Right hindlimb (tissue), 1 donor: ENCODE data around the gene NLGN4Y.

ENCODE experiments used
- DNase-seq: peaks from one replicate; pipeline ENCODE4 v3.0.0-alpha.2; 2018

NLGN4Y gene

DNA sequence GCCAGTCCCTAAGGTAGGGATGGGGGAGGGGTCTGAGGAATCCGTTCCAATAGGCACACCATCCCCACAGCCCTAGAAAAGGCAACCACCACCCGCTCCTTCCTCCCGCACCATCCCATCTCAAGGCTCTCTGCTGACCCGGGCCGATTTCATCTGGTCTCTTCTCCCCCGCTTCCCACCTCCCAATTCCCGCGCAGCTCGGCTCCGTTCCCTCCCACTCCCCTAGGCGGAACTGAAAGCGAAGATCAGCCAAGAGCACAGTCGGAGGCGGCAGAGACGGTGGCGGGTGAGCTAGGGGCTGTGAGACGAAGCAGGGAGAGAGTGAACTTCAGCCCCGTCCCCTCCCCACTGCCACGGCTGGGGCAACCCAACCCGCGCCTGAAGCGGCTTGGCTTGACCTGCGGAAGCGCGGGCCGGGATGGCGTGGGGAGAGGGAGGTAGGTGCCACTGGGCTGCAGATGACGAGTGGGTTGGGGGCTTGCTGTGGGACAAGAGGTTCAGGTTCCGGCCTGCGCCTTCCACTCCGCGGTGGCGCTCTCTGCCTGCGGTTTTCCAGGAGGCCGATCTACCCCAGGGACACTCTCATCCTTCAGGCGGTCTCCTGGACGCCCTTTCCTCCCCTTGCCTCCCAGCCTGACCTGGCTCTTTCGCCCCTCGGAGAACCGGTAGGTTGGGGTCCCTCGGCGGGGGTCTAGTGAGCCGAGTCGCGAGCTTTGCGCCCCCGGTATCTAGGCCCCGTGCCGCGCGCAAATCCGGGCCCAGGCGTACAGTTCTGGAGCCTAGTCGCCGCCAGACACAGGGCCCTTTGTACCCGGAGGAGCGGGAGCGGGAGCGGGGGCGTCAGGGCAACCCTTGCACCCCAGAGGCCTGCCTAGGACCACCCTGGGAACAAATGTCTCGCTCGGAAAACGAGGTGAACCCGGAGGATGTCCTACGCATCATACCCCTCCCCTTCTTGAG lies at the start of gene NLGN4Y:
Gene NLGN4Y, plus strand, starts transcription at position 258 of the 960 bp plus-strand sequence. CDS start 97,591 bp downstream, outside the sequence.
- DNase-seq: peak; percentile 59

- no peak for DNase-seq
Measured at GRCh38 chrY:14485935-14486334, 38.4 kb upstream of the NLGN4Y start.

- no peak for DNase-seq
Measured at GRCh38 chrY:14490226-14490625, 34.1 kb upstream of the NLGN4Y start.

DNA sequence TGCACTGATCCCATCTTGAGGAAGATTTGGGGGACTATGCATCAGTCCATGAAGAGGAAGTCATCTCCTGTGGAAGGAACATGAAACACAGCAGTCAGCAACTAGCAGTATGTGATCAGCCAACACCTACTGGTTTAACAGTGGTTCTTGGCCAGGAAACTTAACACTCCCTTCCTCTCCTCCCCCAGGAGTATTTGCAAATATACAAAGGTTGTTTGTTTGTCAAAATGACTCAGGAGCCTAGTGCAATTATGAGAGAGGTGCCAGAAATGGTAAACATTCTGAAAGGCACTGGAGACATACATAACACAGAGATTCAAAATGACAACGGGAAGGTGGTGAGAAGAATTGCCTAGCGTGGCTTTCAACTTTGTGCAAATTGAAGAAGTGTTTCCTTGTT lies 26.3 kb upstream of the NLGN4Y start:
- DNase-seq: no peak

DNA sequence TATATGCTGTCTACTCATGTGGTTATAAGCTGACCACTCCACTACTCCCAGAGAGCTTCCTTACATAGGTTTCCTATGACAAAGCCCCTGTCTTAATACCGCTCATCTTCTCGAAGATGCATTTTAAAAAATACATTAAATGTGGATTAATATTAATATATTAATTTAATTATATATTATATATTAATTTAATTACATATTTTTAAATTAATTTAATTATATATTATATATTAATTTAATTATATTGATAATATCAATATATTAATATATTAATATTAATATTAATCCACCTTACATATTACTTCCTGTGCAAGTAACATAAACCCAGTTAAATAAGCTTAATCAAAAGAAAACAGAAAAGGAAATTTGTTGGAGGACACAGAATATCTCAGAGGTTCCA lies 19.7 kb upstream of the NLGN4Y start:
- no peak for DNase-seq

- DNase-seq: peak; percentile 15
Measured at GRCh38 chrY:14522379-14522950, 1.9 kb upstream of the NLGN4Y start.

GRCh38 chrY:14523491-14524271 lies 648 bp upstream of the NLGN4Y start:
- DNase-seq: no peak

DNA sequence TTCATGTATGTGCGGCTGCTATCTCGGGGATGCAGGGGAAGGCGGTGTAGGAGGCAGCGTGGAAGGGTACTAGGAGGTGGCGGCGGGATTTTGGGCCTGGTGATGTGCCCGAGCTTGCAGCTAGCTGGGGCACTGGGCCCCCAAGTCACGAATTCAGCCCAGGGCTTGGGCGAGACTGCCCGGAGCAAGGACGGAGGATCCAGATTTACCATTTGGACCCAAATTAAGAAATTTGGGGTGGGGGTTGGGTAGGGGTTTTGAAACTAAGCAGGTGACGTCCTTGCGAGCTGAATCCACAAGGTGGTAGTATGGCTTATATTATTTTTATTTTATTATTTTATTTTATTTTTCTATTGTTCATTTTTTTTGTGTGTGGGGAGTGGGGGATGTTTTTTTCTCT lies 986 bp downstream of the NLGN4Y start:
- DNase-seq: peak; percentile 31

GRCh38 chrY:14528361-14528760 lies 4.0 kb downstream of the NLGN4Y start:
- DNase-seq: no peak

DNA sequence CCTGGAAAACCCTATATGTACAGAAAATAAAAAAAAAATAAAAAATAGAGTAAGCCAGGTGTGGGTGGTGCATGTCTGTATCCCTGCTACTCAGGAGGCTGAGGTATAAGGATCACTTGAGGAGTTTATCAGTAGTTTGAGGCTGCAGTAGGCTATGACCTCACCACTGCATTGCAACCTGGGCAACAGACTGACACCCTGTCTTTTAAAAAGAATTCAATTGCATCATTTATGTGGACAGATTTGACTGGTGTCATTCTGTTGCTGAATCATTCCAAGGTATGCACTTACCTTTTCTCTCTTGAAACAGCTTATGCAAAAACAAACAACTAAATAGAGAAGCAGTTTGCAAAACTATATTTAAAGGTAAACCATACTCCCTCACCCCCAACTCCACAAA lies 12.4 kb downstream of the NLGN4Y start:
- DNase-seq: no peak

DNA sequence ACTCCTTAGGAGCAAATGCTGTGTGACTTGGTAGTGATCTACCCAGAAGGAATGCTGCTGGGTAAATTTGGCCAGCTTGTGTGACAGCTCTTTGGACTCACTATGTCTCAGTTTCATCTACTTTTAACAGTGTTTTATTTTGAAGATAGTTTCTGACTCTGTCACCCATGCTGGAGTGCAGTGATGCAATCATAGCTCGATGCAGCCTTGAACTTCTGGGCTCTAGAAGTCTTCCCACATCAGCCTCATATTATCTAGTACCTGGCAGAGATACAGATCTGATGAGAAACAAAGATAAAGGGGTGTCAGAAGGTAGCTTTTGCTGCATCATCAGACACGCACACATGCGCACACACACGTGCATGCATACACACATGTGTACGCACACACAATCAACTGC lies 19.2 kb downstream of the NLGN4Y start:
- no peak for DNase-seq

- DNase-seq: no peak
Measured at GRCh38 chrY:14581294-14581693, 57.0 kb downstream of the NLGN4Y start.

DNA sequence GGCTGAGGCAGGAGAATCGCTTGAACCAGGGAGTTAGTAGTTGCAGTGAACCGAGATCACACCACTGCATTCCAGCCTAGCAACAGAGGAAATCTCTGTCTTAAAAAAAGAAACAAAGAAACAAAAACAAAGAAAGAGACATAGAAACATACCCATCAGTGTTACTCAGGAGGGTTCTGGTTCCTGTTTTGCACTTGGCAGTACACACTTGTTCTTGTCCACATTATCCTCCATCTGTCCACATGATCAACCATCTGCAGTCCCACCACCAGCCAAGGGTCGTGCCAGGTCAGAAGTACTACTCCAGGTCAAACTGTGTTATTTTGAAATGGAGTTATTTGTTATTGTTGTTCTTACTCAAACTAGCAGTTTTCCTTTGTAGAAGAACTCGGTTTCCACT lies 62.4 kb downstream of the NLGN4Y start:
- DNase-seq: no peak

- no peak for DNase-seq
Measured at GRCh38 chrY:14601372-14601771, 77.0 kb downstream of the NLGN4Y start.

- no peak for DNase-seq
Measured at GRCh38 chrY:14617625-14618024, 93.3 kb downstream of the NLGN4Y start.

DNA sequence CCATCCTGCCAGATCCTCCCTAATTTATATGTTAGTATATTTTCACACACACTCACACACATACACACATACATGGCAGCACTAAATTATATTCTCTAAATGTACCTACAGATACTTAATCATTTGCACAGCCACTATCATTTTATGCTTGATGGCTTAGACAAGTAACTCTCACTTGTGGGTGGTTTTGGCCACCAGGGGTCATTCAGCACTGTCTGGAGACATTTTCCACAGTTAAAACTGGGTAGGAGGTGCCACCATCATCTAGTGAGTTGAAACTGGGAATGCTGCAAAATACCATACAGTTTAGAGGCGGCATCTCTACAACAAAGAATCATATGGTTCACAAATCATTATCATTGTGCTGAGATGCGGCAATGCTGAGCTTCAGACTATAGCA lies 94.2 kb downstream of the NLGN4Y start:
- no peak for DNase-seq

- no peak for DNase-seq
Measured at GRCh38 chrY:14628208-14628607, 103.9 kb downstream of the NLGN4Y start.

GRCh38 chrY:14631676-14632075 lies 107.3 kb downstream of the NLGN4Y start:
- DNase-seq: no peak

DNA sequence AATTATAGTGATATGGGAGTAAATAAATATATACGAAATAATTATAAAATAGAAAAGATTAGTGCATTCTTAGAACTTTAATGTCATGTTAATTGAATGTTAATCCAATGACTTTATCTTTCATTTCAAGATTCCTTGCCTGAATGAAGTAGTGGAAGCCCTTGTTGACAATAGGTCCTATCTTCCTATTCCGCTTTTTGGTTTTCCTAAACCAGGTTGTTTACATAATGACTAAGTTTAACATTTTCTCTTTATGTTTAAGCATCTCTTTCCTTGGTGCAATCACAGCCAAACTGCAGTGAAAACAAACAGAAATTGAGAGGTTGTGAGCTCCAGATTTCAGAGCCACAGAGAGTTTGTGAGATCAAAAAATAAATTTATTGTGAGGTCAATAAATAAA lies 109.4 kb downstream of the NLGN4Y start:
- DNase-seq: no peak

- no peak for DNase-seq
Measured at GRCh38 chrY:14634954-14635353, 110.6 kb downstream of the NLGN4Y start.

DNA sequence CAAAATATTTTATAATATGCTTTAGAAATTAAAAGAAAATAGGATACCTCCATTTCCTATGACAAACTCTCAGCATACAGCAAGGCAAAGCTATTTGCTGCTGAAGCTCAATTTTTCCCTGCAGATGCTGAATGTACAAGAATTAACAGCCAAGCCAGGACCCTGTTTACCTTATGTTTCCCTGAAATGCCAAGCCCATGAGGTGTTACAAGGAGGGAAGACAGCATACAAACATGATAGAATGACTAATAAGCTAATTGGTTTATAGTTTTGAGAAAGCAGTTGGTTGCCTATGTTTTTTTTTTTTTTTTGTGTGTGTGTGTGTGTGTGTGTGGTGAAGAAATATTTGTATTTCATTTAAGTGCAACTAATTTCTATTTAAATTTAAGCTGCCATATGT lies 113.2 kb downstream of the NLGN4Y start:
- DNase-seq: no peak

- DNase-seq: no peak
Measured at GRCh38 chrY:14641853-14642252, 117.5 kb downstream of the NLGN4Y start.

- DNase-seq: no peak
Measured at GRCh38 chrY:14644157-14644952, 120.0 kb downstream of the NLGN4Y start.
